Neuronal stem cell (in vitro differentiated cells): ENCODE measurements around the gene NAP1L4.

Source experiments
- DNase-seq: peaks from one replicate; pipeline ENCODE4 v3.0.0-alpha.2; 2013; ENCODE audit warnings: low spot score
- H2AFZ ChIP-seq: one replicate; pipeline ENCODE4 v1.6.1; 2013; ENCODE audit warnings: mild to moderate bottlenecking, low read length, inconsistent platforms
- H2AK5ac ChIP-seq: 2 replicates; pipeline ENCODE4 v1.6.1; 2013; ENCODE audit warnings: low read depth, mild to moderate bottlenecking, inconsistent platforms, low read length, moderate library complexity, mixed read lengths
- H2BK120ac ChIP-seq: 2 replicates; pipeline ENCODE4 v1.6.1; 2013; ENCODE audit warnings: low read depth, mild to moderate bottlenecking, inconsistent platforms, low read length, moderate library complexity, mixed read lengths
- H2BK12ac ChIP-seq: one replicate; pipeline ENCODE4 v1.6.1; 2013; ENCODE audit warnings: low read length, inconsistent platforms
- H2BK15ac ChIP-seq: 2 replicates; pipeline ENCODE4 v1.6.1; 2013; ENCODE audit warnings: mild to moderate bottlenecking, low read length, inconsistent platforms, mixed read lengths
- H2BK5ac ChIP-seq: one replicate; pipeline ENCODE4 v1.6.1; 2013; ENCODE audit warnings: inconsistent platforms, mild to moderate bottlenecking, low read length, moderate library complexity
- H3K14ac ChIP-seq: one replicate; pipeline ENCODE4 v1.6.1; 2013; ENCODE audit warnings: low read length, inconsistent platforms
- H3K18ac ChIP-seq: 2 replicates; pipeline ENCODE4 v1.6.1; 2013; ENCODE audit warnings: low read length, inconsistent platforms
- H3K23ac ChIP-seq: 2 replicates; pipeline ENCODE4 v1.6.1; 2013; ENCODE audit warnings: low read depth, mild to moderate bottlenecking, mixed read lengths, low read length, inconsistent platforms; ENCODE audit not compliant: poor library complexity
- H3K27ac ChIP-seq: replicated peaks from 3 replicates; pipeline ENCODE4 v1.5.1; 2013; ENCODE audit warnings: low read length, inconsistent platforms
- H3K27me3 ChIP-seq, 3 experiments: 2 replicates each; pipeline ENCODE4 v1.6.1; 2013; ENCODE audit warnings: low read length in 3 of 3, mild to moderate bottlenecking in 2 of 3, inconsistent platforms in 1 of 3, low read depth in 1 of 3, mixed read lengths in 1 of 3, moderate library complexity in 1 of 3; ENCODE audit not compliant: control insufficient read depth in 3 of 3, insufficient read depth in 3 of 3
- H3K36me3 ChIP-seq, 2 donors: replicated peaks in 1 of 2; 2 replicates each; pipeline ENCODE4 v1.6.1; 2013; ENCODE audit warnings: low read length in 2 of 2; ENCODE audit not compliant: control insufficient read depth in 2 of 2, insufficient read depth in 2 of 2
- H3K4ac ChIP-seq: 2 replicates; pipeline ENCODE4 v1.6.1; 2013; ENCODE audit warnings: inconsistent platforms, mild to moderate bottlenecking, low read length, moderate library complexity
- H3K4me1 ChIP-seq, 2 donors: 1 replicate in 1 of 2; 2 replicates in 1 of 2; pipeline ENCODE4 v1.6.1; 2013; ENCODE audit warnings: low read length in 2 of 2, low read depth in 1 of 2; ENCODE audit not compliant: control insufficient read depth in 2 of 2, insufficient read depth in 1 of 2
- H3K4me2 ChIP-seq: one replicate; pipeline ENCODE4 v1.6.1; 2013; ENCODE audit warnings: mild to moderate bottlenecking, low read length, inconsistent platforms; ENCODE audit not compliant: insufficient read depth, poor library complexity, severe bottlenecking
- H3K4me3 ChIP-seq, 2 donors: 2 replicates each; pipeline ENCODE4 v1.5.1; 2013; ENCODE audit warnings: low read length in 2 of 2, mild to moderate bottlenecking in 2 of 2, inconsistent platforms in 1 of 2, moderate library complexity in 1 of 2
- H3K79me1 ChIP-seq: one replicate; pipeline ENCODE4 v1.6.1; 2013; ENCODE audit warnings: low read depth, mild to moderate bottlenecking, inconsistent platforms, low read length, moderate library complexity
- H3K9ac ChIP-seq: one replicate; pipeline ENCODE4 v1.6.1; 2013; ENCODE audit warnings: mild to moderate bottlenecking, low read depth, low read length, inconsistent platforms; ENCODE audit not compliant: poor library complexity
- H3K9me3 ChIP-seq, 2 donors: replicated peaks in 1 of 2; 2 replicates each; pipeline versions ENCODE3 to v1.6.1; 2013; ENCODE audit warnings: low read length in 2 of 2, mild to moderate bottlenecking in 2 of 2, inconsistent platforms in 1 of 2, low read depth in 1 of 2, mixed read lengths in 1 of 2, moderate library complexity in 1 of 2; ENCODE audit not compliant: control insufficient read depth in 2 of 2, insufficient read depth in 1 of 2
- H4K8ac ChIP-seq: one replicate; pipeline ENCODE4 v1.6.1; 2013; ENCODE audit warnings: low read depth, mild to moderate bottlenecking, inconsistent platforms, low read length, moderate library complexity
- H4K91ac ChIP-seq: one replicate; pipeline ENCODE4 v1.6.1; 2013; ENCODE audit warnings: low read length, low read depth, mild to moderate bottlenecking, inconsistent platforms; ENCODE audit not compliant: poor library complexity
- WGBS, 2 donors: extraction: QIAGEN DNeasy Blood & Tissue Kit; methylation state at CpG; one replicate each; pipeline ENCODE4 v1.1.7; 2013; ENCODE audit warnings: missing lambda C conversion rate in 2 of 2, mixed read lengths in 1 of 2; ENCODE audit not compliant: insufficient read length in 2 of 2, insufficient replicate concordance in 1 of 2; ENCODE audit errors: extremely low coverage in 2 of 2; 5-methylcytosine and 5-hydroxymethylcytosine counted together

The NAP1L4 gene

DNA sequence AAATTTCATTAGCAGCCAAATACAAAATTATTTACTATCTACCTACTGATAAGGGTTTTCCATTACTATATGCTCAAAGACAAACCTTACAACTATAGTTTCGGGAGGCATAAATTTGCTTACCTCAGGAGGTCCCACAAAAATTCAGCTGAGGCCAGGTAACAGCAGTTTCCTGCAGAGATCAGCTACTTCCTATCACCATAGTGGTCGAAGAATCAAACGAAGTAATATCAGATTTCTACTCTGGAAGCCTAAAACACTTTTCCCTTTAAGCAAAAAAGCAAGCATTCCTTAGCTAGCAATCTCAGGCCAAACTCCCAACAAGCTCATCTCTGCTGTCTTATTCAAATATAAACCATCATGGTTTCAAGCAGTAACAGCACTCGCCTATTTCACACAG is 3.1 kb downstream of the NAP1L4 start:
- Histone ChIP-seq H2BK12ac (no peak overlapping the region), H2BK5ac (no peak overlapping the region), H3K4me2 (no peak overlapping the region), H3K4ac (no peak overlapping the region), H3K23ac (no peak overlapping the region), H4K91ac (no peak overlapping the region), H3K9ac (no peak overlapping the region), H2BK120ac (no peak overlapping the region), H3K27me3 (no peaks in the 10 kb centered on the region), H2AFZ (no peak overlapping the region), H3K79me1 (peaks cover 6% of the 10 kb centered on the region), H3K4me1 (peaks cover 3 to 23% of the 10 kb centered on the region in 2 donors), H2AK5ac (no peak overlapping the region), H2BK15ac (no peak overlapping the region), H3K18ac (no peak overlapping the region), H3K14ac (no peak overlapping the region), H3K27ac (no peak overlapping the region), H3K9me3 (no peaks in the 10 kb centered on the region), H4K8ac (no peak overlapping the region), H3K36me3 (peaks cover 0 to 46% of the 10 kb centered on the region in 2 donors), H3K4me3 (peak overlapping the region in 1 of 2 donors; percentile 80)
- WGBS, 2 donors = no CpG with 5 or more reads among the region's 4 CpGs
- no peak for DNase-seq

DNA sequence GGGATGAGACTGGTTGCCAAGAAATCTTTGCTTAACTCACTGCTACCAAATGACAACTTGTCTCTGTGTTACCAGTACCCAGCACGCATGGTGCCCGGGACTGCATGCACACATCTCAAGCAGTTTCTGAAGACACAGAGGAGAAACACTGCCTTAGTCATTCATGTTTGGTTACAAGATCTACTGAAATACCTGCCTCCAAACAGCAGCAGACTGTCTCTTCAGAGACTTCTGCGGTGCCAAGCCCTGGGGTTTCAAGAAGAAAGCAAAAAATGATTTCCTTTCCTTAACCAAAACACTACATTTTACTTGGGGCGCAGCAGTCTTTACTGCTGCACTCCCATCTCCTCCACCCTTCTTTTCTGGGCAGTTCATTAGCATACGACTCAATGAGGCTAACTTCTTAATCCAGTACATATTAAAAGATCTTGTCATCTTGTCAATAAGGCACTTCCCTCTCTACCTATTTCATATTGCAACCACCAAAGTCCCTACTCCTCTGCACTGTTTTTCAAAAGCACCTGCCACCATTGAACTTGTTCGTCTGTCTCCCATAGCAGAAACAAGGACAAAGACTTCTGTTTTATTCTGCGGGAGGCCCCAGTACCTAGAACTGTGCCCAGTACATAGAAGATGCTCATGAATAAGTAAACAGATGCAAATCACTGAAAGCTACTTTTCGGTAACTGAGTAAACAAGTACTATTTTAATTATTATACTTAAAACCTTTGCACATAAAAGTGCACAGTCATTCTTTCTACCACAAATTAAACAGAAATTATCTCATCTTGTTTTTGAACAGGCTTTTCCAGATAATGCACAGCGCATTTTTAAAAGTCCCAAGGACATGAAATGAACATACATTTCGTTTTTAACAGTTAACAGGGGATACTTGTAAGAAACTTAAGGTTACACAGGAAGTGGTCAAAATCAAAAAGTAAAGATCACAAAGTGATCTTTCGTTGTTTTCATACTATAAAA is 4.0 kb downstream of the NAP1L4 start:
- no CpG with 5 or more reads among the region's 11 CpGs for WGBS, 2 donors

DNA sequence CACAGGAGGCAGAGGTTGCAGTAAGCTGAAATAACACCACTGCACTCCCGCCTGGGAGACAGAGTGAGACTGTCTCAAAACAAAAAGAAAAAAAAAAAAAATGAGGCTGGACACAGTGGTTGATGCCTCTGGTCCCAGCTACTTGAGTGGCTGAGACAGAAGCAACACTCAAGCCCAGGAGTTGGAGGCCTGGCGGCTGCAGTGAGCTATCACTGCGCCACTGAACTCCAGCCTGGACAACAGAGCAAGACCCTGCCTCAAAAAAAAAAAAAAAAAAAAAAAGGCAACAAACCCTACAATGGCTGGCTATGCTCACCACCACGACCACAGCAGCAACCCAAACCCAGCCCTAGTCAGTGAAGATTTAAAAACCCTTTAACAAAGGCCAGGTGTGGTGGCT is 8.2 kb downstream of the NAP1L4 start:
- no peak overlapping the region for H3K4me3 ChIP-seq
- no peaks in the 10 kb centered on the region for H3K9me3 ChIP-seq
- no peak overlapping the region for H2BK5ac ChIP-seq
- no peak overlapping the region for H2BK120ac ChIP-seq
- H4K8ac ChIP-seq = no peak overlapping the region
- no peak overlapping the region for H3K23ac ChIP-seq
- no CpG with 5 or more reads among the region's 4 CpGs for WGBS, 2 donors
- no peak overlapping the region for H3K4ac ChIP-seq
- no peaks in the 10 kb centered on the region for H3K27me3 ChIP-seq
- peaks cover 0 to 10% of the 10 kb centered on the region in 2 donors for H3K4me1 ChIP-seq
- no peak for DNase-seq
- H3K4me2 ChIP-seq = no peak overlapping the region
- H3K9ac ChIP-seq = no peak overlapping the region
- H2BK15ac ChIP-seq = no peak overlapping the region
- no peak overlapping the region for H2AFZ ChIP-seq
- H4K91ac ChIP-seq = no peak overlapping the region
- H3K27ac ChIP-seq = no peak overlapping the region
- no peak overlapping the region for H3K18ac ChIP-seq
- H3K36me3 ChIP-seq = peaks cover 0 to 89% of the 10 kb centered on the region in 2 donors
- H2BK12ac ChIP-seq = no peak overlapping the region
- peaks cover 1% of the 10 kb centered on the region for H3K79me1 ChIP-seq
- no peak overlapping the region for H2AK5ac ChIP-seq
- H3K14ac ChIP-seq = no peak overlapping the region

More for the DNA sequence above, 4.0 kb downstream of the NAP1L4 start:
- Histone ChIP-seq H3K36me3 (peaks cover 0 to 53% of the 10 kb centered on the region in 2 donors), H3K4ac (no peak overlapping the region), H3K4me1 (peaks cover 3 to 23% of the 10 kb centered on the region in 2 donors), H4K91ac (no peak overlapping the region), H3K18ac (no peak overlapping the region), H2BK15ac (no peak overlapping the region), H2AFZ (no peak overlapping the region), H2BK12ac (no peak overlapping the region), H3K23ac (no peak overlapping the region), H3K4me3 (no peak overlapping the region), H2AK5ac (no peak overlapping the region), H3K79me1 (peaks cover 6% of the 10 kb centered on the region), H3K27ac (no peak overlapping the region), H2BK5ac (no peak overlapping the region), H4K8ac (no peak overlapping the region), H2BK120ac (no peak overlapping the region), H3K4me2 (no peak overlapping the region), H3K27me3 (no peaks in the 10 kb centered on the region), H3K14ac (no peak overlapping the region), H3K9ac (no peak overlapping the region), H3K9me3 (no peaks in the 10 kb centered on the region)
- DNase-seq = no peak

DNA sequence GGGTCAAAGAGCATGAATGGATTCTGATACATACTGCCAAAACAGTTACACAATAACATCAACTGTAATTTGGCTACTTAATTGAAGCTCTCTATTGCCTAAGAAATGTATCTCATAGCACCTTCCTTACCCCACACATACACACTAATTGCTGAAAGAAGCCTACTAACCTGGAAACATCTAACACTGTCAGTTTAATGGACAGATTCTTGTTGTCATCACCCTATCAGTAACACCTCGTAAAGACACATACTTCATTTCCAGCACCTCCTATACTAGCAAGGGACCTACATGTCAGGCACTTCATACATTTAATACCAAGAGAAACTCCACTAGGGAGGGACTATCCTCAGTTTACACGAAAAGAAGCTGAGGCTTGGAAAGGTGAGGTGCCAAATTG is 9.9 kb downstream of the NAP1L4 start:
- Histone ChIP-seq H2BK15ac (no peak overlapping the region), H2BK120ac (no peak overlapping the region), H3K4me3 (no peak overlapping the region), H2AFZ (no peak overlapping the region), H3K14ac (no peak overlapping the region), H4K8ac (no peak overlapping the region), H3K9ac (no peak overlapping the region), H3K79me1 (peaks cover 1% of the 10 kb centered on the region), H3K23ac (no peak overlapping the region), H2AK5ac (no peak overlapping the region), H3K27ac (no peak overlapping the region), H3K9me3 (no peaks in the 10 kb centered on the region), H3K27me3 (no peaks in the 10 kb centered on the region), H4K91ac (no peak overlapping the region), H3K4me2 (no peak overlapping the region), H3K4ac (no peak overlapping the region), H3K18ac (no peak overlapping the region), H2BK12ac (no peak overlapping the region), H3K4me1 (no peaks in the 10 kb centered on the region), H2BK5ac (no peak overlapping the region), H3K36me3 (peaks cover 3 to 89% of the 10 kb centered on the region in 2 donors)
- WGBS, 2 donors = no CpG with 5 or more reads among the region's 2 CpGs
- DNase-seq = no peak
